ENCODE measurements around the gene VPS51. TPM values are rescaled to one million over a fixed set of nuclear protein-coding genes. Genes with fewer than 3 reads are reported as not detected.

VPS51 gene
- polyA plus RNA-seq, 1 experiment: 86.2 TPM

DNA sequence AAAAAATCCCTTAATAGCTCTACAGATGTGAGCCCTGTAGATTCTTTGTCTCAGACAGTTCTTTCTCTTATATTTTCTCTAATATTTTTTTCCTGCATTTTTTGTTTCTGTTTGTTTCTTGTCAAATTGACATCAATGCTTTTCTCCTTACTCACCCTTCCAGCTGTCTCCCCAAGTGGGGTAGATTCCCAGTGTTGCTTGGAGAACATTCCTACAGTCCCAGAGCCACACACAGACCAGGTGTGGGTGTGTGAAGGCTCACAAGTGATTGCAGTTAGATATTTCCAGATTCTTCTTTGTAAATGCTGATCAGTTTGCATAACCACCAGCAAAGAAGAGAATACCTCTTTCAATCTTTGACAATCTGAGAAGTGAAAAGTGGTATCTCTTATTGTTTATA, 7.5 kb downstream of the VPS51 start:
- TF ChIP-seq CTCF (IDR thresholded peaks at IDR 0.05; ENCODE audit: insufficient read depth, low read depth, low read length): no peak
- no peak for DNase-seq (ENCODE audit: low read depth)
- ChIA-PET CTCF (interaction anchor here (1.1 to 3.4 kb wide), 4 partner anchors 8 to 16 kb away, joined by 3 to 30 read pairs (median 10); partner anchors contain the start of genes TM7SF2 and ZNHIT2), POLR2A (no interaction called here)
- Histone ChIP-seq H3K4me3 (ENCODE audit: low read depth, low read length) (no peak overlapping the region), H3K27me3 (ENCODE audit: control insufficient read depth, insufficient read depth, low read length) (no peaks in the 10 kb centered on the region), H3K36me3 (ENCODE audit: control insufficient read depth, insufficient read depth, low read length) (peaks cover under 1% of the 10 kb centered on the region; the same call in 1 of the 2 replicates)

GRCh38 chr11:65104628-65105027, 8.6 kb downstream of the VPS51 start:
- Histone ChIP-seq H3K36me3 (ENCODE audit: control insufficient read depth, insufficient read depth, low read length) (peaks cover 7% of the 10 kb centered on the region; the same call in 1 of the 2 replicates), H3K4me3 (ENCODE audit: low read depth, low read length) (no peak overlapping the region), H3K27me3 (ENCODE audit: control insufficient read depth, insufficient read depth, low read length) (no peaks in the 10 kb centered on the region)
- CTCF ChIA-PET: interaction anchor here (0.8 to 3.4 kb wide), 3 partner anchors 8 to 261 kb away, joined by 4 to 17 read pairs (median 6); partner anchors contain the start of genes TM7SF2 and ZNHIT2
- TF ChIP-seq CTCF (IDR thresholded peaks at IDR 0.05; ENCODE audit: insufficient read depth, low read depth, low read length): no peak
- no peak for DNase-seq (ENCODE audit: low read depth)
- POLR2A ChIA-PET: no interaction called here

DNA sequence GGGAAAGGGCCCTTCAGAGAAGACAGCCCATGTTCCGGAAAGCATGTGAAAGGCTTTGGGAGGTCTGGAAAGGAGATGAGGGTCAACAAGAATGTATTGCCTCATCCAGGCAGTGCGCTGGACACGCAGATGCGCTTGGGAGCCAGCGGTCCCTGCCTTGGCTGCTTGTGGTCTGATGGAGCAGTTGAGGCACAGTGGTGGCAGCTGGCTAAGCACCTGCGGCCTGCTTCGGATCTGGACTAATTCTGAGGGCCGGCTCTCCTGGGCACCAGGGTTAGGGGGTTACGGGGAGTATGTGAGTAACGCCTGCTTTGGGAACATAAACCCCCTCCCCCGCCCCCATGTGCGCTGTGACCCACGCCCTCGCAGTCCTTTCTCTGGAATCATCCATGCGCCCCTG, 11.1 kb downstream of the VPS51 start:
- TF ChIP-seq CTCF (IDR thresholded peaks at IDR 0.05; ENCODE audit: insufficient read depth, low read depth, low read length): no peak
- Histone ChIP-seq H3K36me3 (ENCODE audit: control insufficient read depth, insufficient read depth, low read length) (peaks cover 7% of the 10 kb centered on the region; the same call in 1 of the 2 replicates), H3K4me3 (ENCODE audit: low read depth, low read length) (no peak overlapping the region), H3K27me3 (ENCODE audit: control insufficient read depth, insufficient read depth, low read length) (no peaks in the 10 kb centered on the region)
- no peak for DNase-seq (ENCODE audit: low read depth)
- POLR2A ChIA-PET: no interaction called here
- CTCF ChIA-PET: interaction anchor here (1.6 to 7.2 kb wide), 2 partner anchors 12 to 15 kb away, joined by 3 to 152 read pairs; partner anchors contain the start of genes FAU, MRPL49 and VPS51

DNA sequence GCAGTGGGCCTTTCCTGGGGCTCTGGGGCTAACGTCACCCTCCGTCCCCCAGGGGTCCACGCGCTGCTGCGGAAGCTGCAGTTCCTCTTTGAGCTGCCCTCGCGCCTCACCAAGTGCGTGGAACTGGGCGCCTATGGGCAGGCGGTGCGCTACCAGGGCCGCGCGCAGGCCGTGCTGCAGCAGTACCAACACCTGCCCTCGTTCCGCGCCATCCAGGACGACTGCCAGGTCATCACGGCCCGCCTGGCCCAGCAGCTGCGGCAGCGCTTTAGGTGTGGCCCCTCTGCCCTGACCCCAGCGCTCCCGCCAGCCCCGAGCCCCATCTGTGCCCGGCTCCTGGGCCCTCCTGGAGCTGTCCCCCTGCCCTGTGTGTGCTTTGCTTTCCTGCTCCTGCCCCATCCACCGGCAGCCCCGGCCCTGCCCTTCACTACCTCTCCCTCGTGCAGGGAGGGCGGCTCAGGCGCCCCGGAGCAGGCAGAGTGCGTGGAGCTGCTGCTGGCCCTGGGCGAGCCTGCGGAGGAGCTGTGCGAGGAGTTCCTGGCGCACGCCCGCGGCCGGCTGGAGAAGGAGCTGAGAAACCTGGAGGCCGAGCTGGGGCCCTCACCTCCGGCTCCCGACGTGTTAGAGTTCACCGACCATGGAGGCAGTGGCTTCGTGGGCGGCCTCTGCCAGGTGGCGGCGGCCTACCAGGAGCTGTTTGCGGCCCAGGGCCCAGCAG, 11.9 kb downstream of the VPS51 start:
- no peak for DNase-seq (ENCODE audit: low read depth)
- ChIA-PET POLR2A (no interaction called here), CTCF (interaction anchor here (1.5 to 7.2 kb wide), 4 partner anchors 10 to 93 kb away, joined by 3 to 152 read pairs (median 14); partner anchors contain the start of genes ARL2, FAU, MRPL49 and VPS51)
- H3K4me3 ChIP-seq (ENCODE audit: low read depth, low read length): no peak overlapping the region
- peaks cover 7% of the 10 kb centered on the region; the same call in 1 of the 2 replicates for H3K36me3 ChIP-seq (ENCODE audit: control insufficient read depth, insufficient read depth, low read length)
- TF ChIP-seq CTCF (IDR thresholded peaks at IDR 0.05; ENCODE audit: insufficient read depth, low read depth, low read length): no peak
- H3K27me3 ChIP-seq (ENCODE audit: control insufficient read depth, insufficient read depth, low read length): no peaks in the 10 kb centered on the region

- no peak overlapping the region for H3K4me3 ChIP-seq (ENCODE audit: low read depth, low read length)
- DNase-seq (ENCODE audit: low read depth): no peak
- no peak for TF ChIP-seq CTCF (IDR thresholded peaks at IDR 0.05; ENCODE audit: insufficient read depth, low read depth, low read length)
- ChIA-PET CTCF (interaction anchor here (0.7 to 7.2 kb wide), 7 partner anchors 10 to 261 kb away, joined by 3 to 152 read pairs (median 11); partner anchors contain the start of genes ARL2, FAU, MRPL49 and VPS51), POLR2A (no interaction called here)
- peaks cover 7% of the 10 kb centered on the region; the same call in 1 of the 2 replicates for H3K36me3 ChIP-seq (ENCODE audit: control insufficient read depth, insufficient read depth, low read length)
- no peaks in the 10 kb centered on the region for H3K27me3 ChIP-seq (ENCODE audit: control insufficient read depth, insufficient read depth, low read length)
Observed at GRCh38 chr11:65108469-65109123, 12.6 kb downstream of the VPS51 start.
